LNCAP (cell line): Measurements from ENCODE around the gene NAGS.

Experiments used
- TF ChIP-seq, protein P1 (sequence below): fragments of 450-650 bp; IDR thresholded peaks from 2 replicates; pipeline ENCODE4 v1.5.1; 2017; ENCODE audit warnings: mild to moderate bottlenecking

Gene NAGS

DNA sequence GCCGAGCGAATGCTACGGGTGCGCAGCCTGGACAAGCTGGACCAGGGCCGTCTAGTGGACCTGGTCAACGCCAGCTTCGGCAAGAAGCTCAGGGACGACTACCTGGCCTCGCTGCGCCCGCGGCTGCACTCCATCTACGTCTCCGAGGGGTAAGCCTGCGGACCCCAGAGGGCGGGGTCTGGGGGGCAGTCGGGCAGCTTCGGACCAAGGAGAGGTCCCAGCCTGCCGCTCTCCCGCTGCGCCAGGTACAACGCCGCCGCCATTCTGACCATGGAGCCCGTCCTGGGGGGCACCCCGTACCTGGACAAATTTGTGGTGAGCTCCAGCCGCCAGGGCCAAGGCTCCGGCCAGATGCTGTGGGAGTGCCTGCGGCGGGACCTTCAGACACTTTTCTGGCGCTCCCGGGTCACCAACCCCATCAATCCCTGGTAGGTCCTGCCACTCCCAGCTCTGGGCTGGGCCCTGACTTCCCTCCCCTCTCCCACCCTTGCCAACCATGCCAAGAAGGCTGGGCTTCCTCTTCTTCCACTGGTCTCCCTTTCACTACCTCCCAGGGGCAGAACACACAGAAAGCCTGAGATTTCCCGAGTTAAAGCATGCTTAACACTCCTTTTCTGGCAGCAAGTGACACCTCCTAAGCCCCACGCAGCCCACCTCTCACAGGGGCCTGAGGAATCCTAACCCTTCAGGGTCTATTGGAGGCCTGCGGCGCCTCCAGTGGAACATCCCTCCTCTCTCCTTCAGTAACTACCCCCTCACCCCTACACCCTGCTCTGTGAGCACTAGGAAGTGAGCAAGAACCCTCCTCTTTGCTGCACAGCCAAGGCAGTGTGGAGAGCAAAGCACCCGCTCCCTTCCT, 3.2 kb downstream of the NAGS start:
- TF ChIP-seq, protein P1, sequence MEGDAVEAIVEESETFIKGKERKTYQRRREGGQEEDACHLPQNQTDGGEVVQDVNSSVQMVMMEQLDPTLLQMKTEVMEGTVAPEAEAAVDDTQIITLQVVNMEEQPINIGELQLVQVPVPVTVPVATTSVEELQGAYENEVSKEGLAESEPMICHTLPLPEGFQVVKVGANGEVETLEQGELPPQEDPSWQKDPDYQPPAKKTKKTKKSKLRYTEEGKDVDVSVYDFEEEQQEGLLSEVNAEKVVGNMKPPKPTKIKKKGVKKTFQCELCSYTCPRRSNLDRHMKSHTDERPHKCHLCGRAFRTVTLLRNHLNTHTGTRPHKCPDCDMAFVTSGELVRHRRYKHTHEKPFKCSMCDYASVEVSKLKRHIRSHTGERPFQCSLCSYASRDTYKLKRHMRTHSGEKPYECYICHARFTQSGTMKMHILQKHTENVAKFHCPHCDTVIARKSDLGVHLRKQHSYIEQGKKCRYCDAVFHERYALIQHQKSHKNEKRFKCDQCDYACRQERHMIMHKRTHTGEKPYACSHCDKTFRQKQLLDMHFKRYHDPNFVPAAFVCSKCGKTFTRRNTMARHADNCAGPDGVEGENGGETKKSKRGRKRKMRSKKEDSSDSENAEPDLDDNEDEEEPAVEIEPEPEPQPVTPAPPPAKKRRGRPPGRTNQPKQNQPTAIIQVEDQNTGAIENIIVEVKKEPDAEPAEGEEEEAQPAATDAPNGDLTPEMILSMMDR = no peak

DNA sequence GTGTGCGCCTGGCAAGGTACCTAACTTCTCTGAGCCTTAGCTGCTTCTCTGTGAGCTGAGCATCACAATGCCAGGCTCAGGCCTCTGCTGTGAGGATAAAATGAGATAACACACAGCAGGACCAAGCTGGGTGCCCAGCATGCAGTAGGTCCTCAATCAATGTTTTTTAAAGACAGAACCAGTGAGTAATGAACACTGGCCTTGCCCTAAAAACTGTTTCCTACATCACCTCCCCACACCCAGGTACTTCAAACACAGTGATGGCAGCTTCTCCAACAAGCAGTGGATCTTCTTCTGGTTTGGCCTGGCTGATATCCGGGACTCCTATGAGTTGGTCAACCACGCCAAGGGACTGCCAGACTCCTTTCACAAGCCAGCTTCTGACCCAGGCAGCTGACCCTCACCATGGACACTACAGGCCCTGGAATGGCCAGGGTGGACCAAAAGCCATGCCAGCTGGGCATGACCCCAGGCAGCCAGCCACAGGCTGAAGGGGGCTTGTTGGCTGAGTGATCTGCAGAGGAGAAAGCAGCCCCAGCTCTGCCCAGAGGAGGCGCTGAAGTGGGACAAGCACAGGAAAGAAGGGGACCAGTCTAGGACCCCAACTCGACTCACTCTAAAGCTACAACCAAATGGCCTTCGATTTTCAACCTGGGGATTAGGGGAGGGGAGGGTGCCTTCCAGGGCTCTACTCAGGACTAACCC, 3.9 kb downstream of the NAGS start:
- TF ChIP-seq, protein P1 = no peak

DNA sequence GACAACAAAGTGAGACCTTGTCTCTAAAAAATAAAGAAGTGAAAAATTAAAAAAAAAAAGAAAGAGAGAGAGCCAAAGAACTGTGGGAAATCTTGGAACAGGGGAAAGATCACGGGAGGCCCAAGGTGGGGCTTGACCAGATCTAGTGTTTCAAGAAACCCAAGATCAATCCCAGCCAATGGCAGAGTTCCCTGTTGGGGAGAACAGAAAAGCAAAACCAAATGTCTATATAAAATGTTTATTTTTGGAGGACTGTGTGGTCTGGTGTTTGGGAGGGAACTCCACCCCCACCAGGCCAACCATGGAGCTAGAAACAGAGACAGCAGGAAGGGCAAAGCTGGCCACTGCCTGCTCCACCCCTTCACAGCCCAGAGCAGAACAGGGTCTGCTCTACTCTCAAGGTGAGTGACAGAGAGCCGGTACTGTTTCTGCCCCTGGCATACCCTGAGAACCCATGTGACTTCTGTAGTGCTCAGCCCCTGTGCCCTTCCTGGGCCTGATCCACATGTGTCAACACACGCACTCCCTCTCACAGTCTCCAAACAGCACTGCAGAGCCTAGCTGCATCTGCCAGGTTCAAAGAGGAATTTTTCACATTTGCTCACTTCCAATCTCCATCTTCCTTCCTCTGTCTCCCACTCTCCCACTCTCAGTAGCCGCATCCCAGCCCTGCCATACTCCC, 6.7 kb downstream of the NAGS start:
- TF ChIP-seq, protein P1 = no peak

DNA sequence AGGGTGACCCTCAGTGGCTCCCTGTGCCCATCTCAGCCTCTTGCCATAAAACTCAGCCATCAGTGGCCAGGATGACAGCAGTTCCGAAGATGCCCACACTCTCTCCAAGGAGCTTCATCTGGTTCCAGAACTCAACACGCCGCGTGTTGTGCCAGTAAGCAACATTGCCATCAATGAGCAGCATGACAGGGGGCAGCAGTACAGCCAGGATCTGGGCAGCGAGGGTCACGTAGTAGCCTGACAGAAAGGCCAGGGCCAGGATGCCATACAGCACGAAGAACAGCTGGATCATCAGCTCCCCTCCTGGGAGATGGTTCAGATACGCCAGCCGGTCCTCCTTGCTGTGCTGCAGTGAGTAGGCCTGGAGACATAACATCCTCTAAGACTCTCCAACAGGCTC, 7.5 kb downstream of the NAGS start:
- TF ChIP-seq, protein P1 = no peak

DNA sequence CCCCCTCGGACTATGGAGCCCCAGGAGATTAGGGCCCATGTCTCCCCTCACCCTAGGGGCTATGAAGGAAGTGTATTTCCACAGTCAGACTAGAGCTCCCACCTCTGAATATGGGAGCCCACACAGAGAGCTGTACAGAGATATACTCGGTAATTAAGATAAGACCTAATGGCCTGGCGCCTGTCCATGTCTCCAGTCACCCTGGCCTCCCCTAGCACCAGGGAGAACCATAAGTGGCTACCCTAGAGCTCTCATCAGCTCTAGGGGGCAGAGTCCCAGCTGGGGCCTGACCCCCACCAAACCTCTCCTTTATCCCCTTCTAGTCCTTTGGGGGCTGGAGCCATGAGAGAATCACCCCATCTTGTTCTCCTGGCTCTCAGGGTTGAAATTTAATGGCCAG, 8.0 kb downstream of the NAGS start:
- TF ChIP-seq, protein P1 = no peak

DNA sequence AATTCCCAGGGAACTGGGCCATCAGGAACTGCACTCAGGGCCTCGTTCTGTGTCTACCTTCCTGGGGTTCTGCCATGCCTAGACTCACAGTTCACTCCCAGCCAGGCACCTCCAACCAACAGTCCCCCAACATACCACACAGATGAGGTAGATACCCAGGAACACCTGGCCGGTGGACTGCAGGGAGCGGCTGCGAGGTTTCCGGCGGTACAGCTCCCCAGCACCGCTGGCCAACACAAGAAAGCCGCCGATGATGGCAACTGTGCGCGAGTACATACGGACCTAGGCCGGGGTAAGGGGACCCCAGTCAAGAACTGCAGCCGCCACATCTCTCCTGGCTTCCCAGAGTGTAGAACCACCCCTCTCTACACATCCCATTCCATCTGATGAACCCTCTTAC, 8.5 kb downstream of the NAGS start:
- TF ChIP-seq, protein P1 = no peak

DNA sequence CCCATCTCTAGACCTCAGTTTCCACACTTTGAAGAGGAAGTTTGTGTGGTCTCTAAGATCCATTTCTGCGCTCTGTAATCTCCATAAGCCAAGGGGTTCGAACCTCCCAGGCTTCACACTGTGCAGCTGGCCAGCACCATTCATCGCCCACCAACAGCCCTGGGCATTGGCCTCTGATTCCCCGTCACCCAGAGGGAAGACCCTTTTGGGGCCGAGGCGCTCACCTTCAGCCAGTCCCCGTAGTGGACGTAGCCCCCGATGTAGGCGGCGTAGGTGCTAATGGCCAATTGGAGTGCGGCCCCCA, 9.7 kb downstream of the NAGS start:
- TF ChIP-seq, protein P1 = no peak
